Measurements from ENCODE around the gene CNTNAP5.

DNA sequence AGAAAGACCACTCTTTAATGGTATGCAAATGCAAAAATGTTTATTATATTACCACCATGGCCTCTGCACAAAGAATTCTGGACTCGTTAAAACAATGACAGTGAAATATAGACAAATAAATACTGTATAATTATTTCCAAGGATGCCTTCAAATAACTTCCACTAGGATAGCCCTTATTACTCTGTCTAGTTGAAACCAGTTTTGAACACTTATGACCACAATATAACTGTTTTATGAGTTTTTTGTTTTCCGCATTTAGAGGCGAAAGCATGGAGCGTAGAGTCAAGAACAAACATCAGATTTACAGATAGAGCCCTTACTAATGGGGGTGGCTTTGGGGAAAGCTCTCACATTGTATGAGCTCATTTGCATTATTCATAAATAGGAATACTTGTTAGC lies 559.5 kb downstream of the CNTNAP5 start:
- TF ChIP-seq, protein P1, sequence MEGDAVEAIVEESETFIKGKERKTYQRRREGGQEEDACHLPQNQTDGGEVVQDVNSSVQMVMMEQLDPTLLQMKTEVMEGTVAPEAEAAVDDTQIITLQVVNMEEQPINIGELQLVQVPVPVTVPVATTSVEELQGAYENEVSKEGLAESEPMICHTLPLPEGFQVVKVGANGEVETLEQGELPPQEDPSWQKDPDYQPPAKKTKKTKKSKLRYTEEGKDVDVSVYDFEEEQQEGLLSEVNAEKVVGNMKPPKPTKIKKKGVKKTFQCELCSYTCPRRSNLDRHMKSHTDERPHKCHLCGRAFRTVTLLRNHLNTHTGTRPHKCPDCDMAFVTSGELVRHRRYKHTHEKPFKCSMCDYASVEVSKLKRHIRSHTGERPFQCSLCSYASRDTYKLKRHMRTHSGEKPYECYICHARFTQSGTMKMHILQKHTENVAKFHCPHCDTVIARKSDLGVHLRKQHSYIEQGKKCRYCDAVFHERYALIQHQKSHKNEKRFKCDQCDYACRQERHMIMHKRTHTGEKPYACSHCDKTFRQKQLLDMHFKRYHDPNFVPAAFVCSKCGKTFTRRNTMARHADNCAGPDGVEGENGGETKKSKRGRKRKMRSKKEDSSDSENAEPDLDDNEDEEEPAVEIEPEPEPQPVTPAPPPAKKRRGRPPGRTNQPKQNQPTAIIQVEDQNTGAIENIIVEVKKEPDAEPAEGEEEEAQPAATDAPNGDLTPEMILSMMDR (IDR thresholded peaks at IDR 0.05): no peak
- no peak for TF ChIP-seq EZH2 (IDR thresholded peaks at IDR 0.05)
